IPS DF 19.7 (cell line): ENCODE data around the gene PLEKHM1.
A peak's percentile ranks its signal among the peaks of the same experiment; 100 is the strongest.

Experiments
- DNase-seq: peaks from one replicate; pipeline ENCODE4 v3.0.0-alpha.2; 2013; ENCODE audit warnings: low read depth, low spot score

The PLEKHM1 gene

GRCh38 chr17:45402916-45403315 is 87.6 kb downstream of the PLEKHM1 start:
- no peak for DNase-seq

GRCh38 chr17:45398800-45399199 is 91.7 kb downstream of the PLEKHM1 start:
- no peak for DNase-seq

GRCh38 chr17:45397796-45398195 is 92.7 kb downstream of the PLEKHM1 start:
- no peak for DNase-seq

- DNase-seq = no peak
Measured at GRCh38 chr17:45396496-45397205, 93.9 kb downstream of the PLEKHM1 start.

- DNase-seq = no peak
Measured at GRCh38 chr17:45395569-45396415, 94.7 kb downstream of the PLEKHM1 start.

- peak; percentile 78 for DNase-seq
Measured at GRCh38 chr17:45394913-45395568, 95.5 kb downstream of the PLEKHM1 start.

- no peak for DNase-seq
Measured at GRCh38 chr17:45394564-45394912, 96.0 kb downstream of the PLEKHM1 start.

GRCh38 chr17:45394091-45394490 is 96.4 kb downstream of the PLEKHM1 start:
- DNase-seq = no peak

- DNase-seq = no peak
Measured at GRCh38 chr17:45393411-45393810, 97.1 kb downstream of the PLEKHM1 start.

GRCh38 chr17:45391918-45392317 is 98.6 kb downstream of the PLEKHM1 start:
- no peak for DNase-seq

GRCh38 chr17:45391291-45391690 is 99.2 kb downstream of the PLEKHM1 start:
- DNase-seq = no peak

GRCh38 chr17:45389354-45389753 is 101.2 kb downstream of the PLEKHM1 start:
- no peak for DNase-seq

GRCh38 chr17:45388604-45389325 is 101.8 kb downstream of the PLEKHM1 start:
- DNase-seq = no peak

GRCh38 chr17:45387739-45388138 is 102.8 kb downstream of the PLEKHM1 start:
- no peak for DNase-seq

- no peak for DNase-seq
Measured at GRCh38 chr17:45386178-45386577, 104.3 kb downstream of the PLEKHM1 start.
